ENCODE measurements around the gene KRT74. TPM values are rescaled to one million over a fixed set of nuclear protein-coding genes. Genes with fewer than 3 reads are reported as not detected.

The KRT74 gene
- total RNA-seq, 1 experiment from 2014 or later: not detected

- ChIA-PET CTCF (interaction anchor here (0.6 kb wide), 1 partner anchor 287 kb away, joined by 3 read pairs; no protein-coding TSS in a partner anchor), POLR2A (ENCODE audit: unreplicated experiment) (no interaction called here)
- Histone ChIP-seq H3K79me2 (ENCODE audit: low read length) (no peaks in the 10 kb centered on the region), H3K27ac (ENCODE audit: low read length) (no peak overlapping the region), H3K9me2 (replicated peaks; ENCODE audit: low read length) (no peaks in the 10 kb centered on the region), H3K4me2 (ENCODE audit: low read length) (no peak overlapping the region), H3K27me3 (ENCODE audit: low read length) (no peaks in the 10 kb centered on the region), H3K9me3 (ENCODE audit: low read length) (no peaks in the 10 kb centered on the region), H3K4me1 (ENCODE audit: insufficient read depth, low read length) (peaks cover 8% of the 10 kb centered on the region; the same call in 1 of the 2 replicates), H2AFZ (ENCODE audit: low read length) (no peak overlapping the region), H4K20me1 (ENCODE audit: low read length) (no peaks in the 10 kb centered on the region), H3K9ac (ENCODE audit: low read length) (no peak overlapping the region), H3K36me3 (ENCODE audit: low read depth, low read length) (no peaks in the 10 kb centered on the region), H3K4me3 (ENCODE audit: low read length) (no peak overlapping the region), H3F3A (ENCODE audit: low read length, unreplicated experiment) (no peaks in the 10 kb centered on the region)
- ATAC-seq (no peak), DNase-seq (no peak)
- BruUV-seq (replicated peaks): no TSS peak
- TF ChIP-seq EZH2phosphoT487 (IDR thresholded peaks at IDR 0.05; ENCODE audit: borderline replicate concordance, low read length): no peak
- TF ChIP-seq EZH2 (IDR thresholded peaks at IDR 0.05; ENCODE audit: low read length, unreplicated experiment): no peak
- TF ChIP-seq, protein P1, sequence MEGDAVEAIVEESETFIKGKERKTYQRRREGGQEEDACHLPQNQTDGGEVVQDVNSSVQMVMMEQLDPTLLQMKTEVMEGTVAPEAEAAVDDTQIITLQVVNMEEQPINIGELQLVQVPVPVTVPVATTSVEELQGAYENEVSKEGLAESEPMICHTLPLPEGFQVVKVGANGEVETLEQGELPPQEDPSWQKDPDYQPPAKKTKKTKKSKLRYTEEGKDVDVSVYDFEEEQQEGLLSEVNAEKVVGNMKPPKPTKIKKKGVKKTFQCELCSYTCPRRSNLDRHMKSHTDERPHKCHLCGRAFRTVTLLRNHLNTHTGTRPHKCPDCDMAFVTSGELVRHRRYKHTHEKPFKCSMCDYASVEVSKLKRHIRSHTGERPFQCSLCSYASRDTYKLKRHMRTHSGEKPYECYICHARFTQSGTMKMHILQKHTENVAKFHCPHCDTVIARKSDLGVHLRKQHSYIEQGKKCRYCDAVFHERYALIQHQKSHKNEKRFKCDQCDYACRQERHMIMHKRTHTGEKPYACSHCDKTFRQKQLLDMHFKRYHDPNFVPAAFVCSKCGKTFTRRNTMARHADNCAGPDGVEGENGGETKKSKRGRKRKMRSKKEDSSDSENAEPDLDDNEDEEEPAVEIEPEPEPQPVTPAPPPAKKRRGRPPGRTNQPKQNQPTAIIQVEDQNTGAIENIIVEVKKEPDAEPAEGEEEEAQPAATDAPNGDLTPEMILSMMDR (conservative IDR thresholded peaks at IDR 0.05; ENCODE audit: low read depth, low read length): no peak
- intact Hi-C loops (cut with micrococcal nuclease): loop anchor here (10.0 kb wide), 1 partner anchor 401 kb away; no protein-coding TSS in a partner anchor
These were observed 10.6 kb upstream of the KRT74 start for GRCh38 chr12:52584156-52584682.

DNA sequence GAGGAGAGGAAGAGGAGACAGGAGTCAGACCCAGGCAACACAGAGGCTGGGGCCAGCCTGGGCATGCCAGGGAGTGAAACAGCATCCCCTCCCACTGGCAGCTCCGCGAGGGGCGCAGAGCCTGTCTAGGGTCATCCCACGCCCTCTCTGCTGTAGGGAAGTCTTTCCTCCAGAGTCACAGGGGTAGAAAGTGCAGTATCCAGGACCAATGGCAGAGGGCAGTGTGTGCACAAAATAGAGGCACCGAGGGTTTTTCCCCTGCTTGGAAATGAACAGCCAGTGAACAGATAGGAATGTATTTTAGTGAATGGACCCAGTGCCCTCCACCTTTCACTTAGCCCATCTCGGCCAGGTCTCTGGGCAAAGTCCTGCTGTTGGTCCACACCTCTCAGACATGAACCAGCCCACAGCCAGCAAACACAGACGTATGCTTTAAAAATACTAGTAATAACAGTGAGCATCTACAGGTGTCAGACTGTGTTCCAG, 9.4 kb upstream of the KRT74 start:
- H2AFZ ChIP-seq (ENCODE audit: low read length): no peak overlapping the region
- POLR2A ChIA-PET (ENCODE audit: unreplicated experiment): no interaction called here

More for the DNA sequence above, 9.4 kb upstream of the KRT74 start:
- Histone ChIP-seq H4K20me1 (ENCODE audit: low read length) (no peaks in the 10 kb centered on the region), H3K9ac (ENCODE audit: low read length) (no peak overlapping the region), H3K9me2 (replicated peaks; ENCODE audit: low read length) (no peaks in the 10 kb centered on the region), H3K4me1 (ENCODE audit: insufficient read depth, low read length) (peaks cover 8% of the 10 kb centered on the region; the same call in 1 of the 2 replicates), H3K36me3 (ENCODE audit: low read depth, low read length) (no peaks in the 10 kb centered on the region), H3K27ac (ENCODE audit: low read length) (no peak overlapping the region), H3K27me3 (ENCODE audit: low read length) (no peaks in the 10 kb centered on the region), H3K4me3 (ENCODE audit: low read length) (no peak overlapping the region), H3F3A (ENCODE audit: low read length, unreplicated experiment) (no peaks in the 10 kb centered on the region), H3K9me3 (ENCODE audit: low read length) (no peaks in the 10 kb centered on the region), H3K79me2 (ENCODE audit: low read length) (no peaks in the 10 kb centered on the region), H3K4me2 (ENCODE audit: low read length) (no peak overlapping the region)
- ATAC-seq (peak; percentile 77), DNase-seq (peak; percentile 78)
- intact Hi-C loops (cut with micrococcal nuclease): loop anchor here (1.0 to 10.0 kb wide), 4 partner anchors 282 to 402 kb away; no protein-coding TSS in a partner anchor
- no peak for TF ChIP-seq EZH2phosphoT487 (IDR thresholded peaks at IDR 0.05; ENCODE audit: borderline replicate concordance, low read length)
- TF ChIP-seq, protein P1 (conservative IDR thresholded peaks at IDR 0.05; ENCODE audit: low read depth, low read length): peak; percentile 79
- CTCF ChIA-PET: interaction anchor here (0.5 to 1.8 kb wide), 2 partner anchors 282 to 287 kb away, joined by 3 to 5 read pairs; no protein-coding TSS in a partner anchor
- BruUV-seq (replicated peaks): no TSS peak

All from PC-3 (cell line).